Measurements from ENCODE around the gene PITHD1.
"Not testable (repeated sequence)": the region's sequence is repeated elsewhere in the genome, so short reads cannot be mapped to it uniquely, and the experiment has no call there.

PITHD1 gene

DNA sequence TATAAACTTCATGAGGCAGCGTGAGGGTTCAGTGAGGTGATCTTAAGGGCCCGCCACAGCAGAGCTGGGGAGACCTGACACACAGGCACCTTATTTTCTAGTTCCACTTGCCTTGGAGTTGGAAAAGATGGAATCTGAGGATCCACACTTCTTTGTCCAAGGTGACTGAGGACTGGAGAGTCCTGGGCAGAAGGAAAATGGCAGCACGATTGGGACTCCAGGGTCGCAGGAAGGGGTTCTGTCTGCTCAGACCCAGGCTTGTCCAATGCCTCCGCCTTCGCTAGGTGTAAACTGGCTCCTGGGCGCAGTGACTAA, 21.0 kb downstream of the PITHD1 start:
- Mint-ChIP-seq H3K27ac (peak overlapping the region; percentile 90), H3K36me3 (peaks cover 32% of the 10 kb centered on the region), H3K4me1 (peaks cover 24% of the 10 kb centered on the region), H3K9me3 (no peaks in the 10 kb centered on the region), H3K4me3 (peak overlapping the region; percentile 93), H3K27me3 (no peaks in the 10 kb centered on the region)
- DNase-seq = no peak
- CTCF ChIA-PET = interaction anchor here (0.6 to 1.6 kb wide), 4 partner anchors 25 to 117 kb away, joined by 4 to 7 read pairs (median 4); no protein-coding TSS in a partner anchor

GRCh38 chr1:23799570-23800399, 21.6 kb downstream of the PITHD1 start:
- no peaks in the 10 kb centered on the region for H3K27me3 Mint-ChIP-seq
- H3K9me3 Mint-ChIP-seq = no peaks in the 10 kb centered on the region
- CTCF ChIA-PET = interaction anchor here (0.6 to 1.6 kb wide), 5 partner anchors 22 to 117 kb away, joined by 3 to 7 read pairs (median 4); partner anchors contain the start of gene PITHD1
- peaks cover 24% of the 10 kb centered on the region for H3K4me1 Mint-ChIP-seq
- peak overlapping the region; percentile 90 for H3K27ac Mint-ChIP-seq
- peaks cover 32% of the 10 kb centered on the region for H3K36me3 Mint-ChIP-seq
- peak overlapping the region; percentile 93 for H3K4me3 Mint-ChIP-seq
- peak; percentile 50 for DNase-seq

DNA sequence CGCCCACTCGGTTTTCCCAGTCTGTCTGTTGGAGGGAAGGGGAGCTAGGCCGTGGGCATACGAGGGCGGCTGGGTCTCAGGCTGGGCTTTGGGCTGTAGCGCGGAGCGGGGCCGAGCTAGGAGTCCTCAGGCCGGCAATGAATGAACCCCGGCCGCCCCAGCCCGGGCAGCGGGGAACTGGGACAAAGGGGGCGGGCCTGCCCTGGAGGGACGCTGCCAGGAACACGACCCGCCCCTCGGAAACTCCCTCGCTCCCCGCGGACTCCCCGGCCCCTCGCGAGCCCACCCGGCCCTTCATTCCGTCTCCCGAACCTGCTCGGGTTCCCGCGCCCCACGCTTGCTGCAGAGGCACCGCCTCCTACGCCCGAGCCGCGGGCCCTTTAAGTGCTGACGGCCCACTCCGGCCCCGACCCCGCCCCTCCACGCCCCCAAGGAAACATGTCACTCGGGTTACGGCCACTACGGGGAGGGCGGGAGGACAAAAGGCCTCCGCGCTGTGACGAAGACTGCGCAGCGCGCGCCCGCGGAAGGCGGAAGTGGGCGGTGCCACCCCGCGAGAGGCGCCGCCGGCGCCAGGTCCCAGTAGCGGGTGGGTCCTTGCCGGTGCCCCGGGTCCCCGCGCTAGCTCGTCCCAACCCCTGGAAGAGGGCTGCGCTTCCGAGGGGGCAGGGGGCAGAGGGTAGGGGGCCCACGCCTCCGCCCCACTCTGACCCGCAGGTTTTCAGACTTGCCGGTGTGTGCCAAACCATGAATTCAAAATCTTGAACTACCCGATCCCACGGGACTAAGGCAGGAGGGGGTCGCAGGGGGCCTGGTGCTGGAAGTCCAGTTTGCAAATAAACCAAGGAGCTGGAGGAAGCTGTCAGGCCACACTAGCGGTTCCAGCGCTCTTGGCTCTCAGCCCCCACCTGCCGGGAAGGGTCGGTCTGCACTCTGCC, 22.5 kb downstream of the PITHD1 start, which contains the start of gene GALE:
Gene GALE, minus strand, starts transcription at position 355 of the 938 bp plus-strand sequence. CDS start 1,747 bp downstream, outside the sequence.
- CTCF ChIA-PET = interaction anchor here (1.5 to 2.1 kb wide), 4 partner anchors 10 to 29 kb away, joined by 3 to 8 read pairs (median 7); partner anchors contain the start of gene PITHD1
- peak; percentile 98 for DNase-seq
- H3K36me3 Mint-ChIP-seq = peaks cover 29% of the 10 kb centered on the region
- H3K4me1 Mint-ChIP-seq = peaks cover 24% of the 10 kb centered on the region
- peak within 1 kb of the TSS; percentile 90 for H3K27ac Mint-ChIP-seq
- no peaks in the 10 kb centered on the region for H3K27me3 Mint-ChIP-seq
- no peaks in the 10 kb centered on the region for H3K9me3 Mint-ChIP-seq
- peak within 1 kb of the TSS; percentile 93 for H3K4me3 Mint-ChIP-seq

GRCh38 chr1:23801338-23801748, 23.1 kb downstream of the PITHD1 start:
- H3K4me3 Mint-ChIP-seq = peak overlapping the region; percentile 93
- H3K27ac Mint-ChIP-seq = peak overlapping the region; percentile 90
- peaks cover 24% of the 10 kb centered on the region for H3K4me1 Mint-ChIP-seq
- no peaks in the 10 kb centered on the region for H3K9me3 Mint-ChIP-seq
- no peak for DNase-seq
- no peaks in the 10 kb centered on the region for H3K27me3 Mint-ChIP-seq
- H3K36me3 Mint-ChIP-seq = peaks cover 29% of the 10 kb centered on the region
- CTCF ChIA-PET = interaction anchor here (1.5 to 2.1 kb wide), 3 partner anchors 9 to 30 kb away, joined by 3 to 8 read pairs (median 7); partner anchors contain the start of gene PITHD1

GRCh38 chr1:23801876-23802275, 23.7 kb downstream of the PITHD1 start:
- Mint-ChIP-seq H3K9me3 (no peaks in the 10 kb centered on the region), H3K27me3 (no peaks in the 10 kb centered on the region), H3K36me3 (peaks cover 27% of the 10 kb centered on the region), H3K4me3 (peak overlapping the region; percentile 93), H3K4me1 (peaks cover 24% of the 10 kb centered on the region), H3K27ac (no peak overlapping the region)
- CTCF ChIA-PET = interaction anchor here (1.1 to 2.1 kb wide), 4 partner anchors 9 to 115 kb away, joined by 3 to 8 read pairs (median 6); no protein-coding TSS in a partner anchor
- DNase-seq = no peak

DNA sequence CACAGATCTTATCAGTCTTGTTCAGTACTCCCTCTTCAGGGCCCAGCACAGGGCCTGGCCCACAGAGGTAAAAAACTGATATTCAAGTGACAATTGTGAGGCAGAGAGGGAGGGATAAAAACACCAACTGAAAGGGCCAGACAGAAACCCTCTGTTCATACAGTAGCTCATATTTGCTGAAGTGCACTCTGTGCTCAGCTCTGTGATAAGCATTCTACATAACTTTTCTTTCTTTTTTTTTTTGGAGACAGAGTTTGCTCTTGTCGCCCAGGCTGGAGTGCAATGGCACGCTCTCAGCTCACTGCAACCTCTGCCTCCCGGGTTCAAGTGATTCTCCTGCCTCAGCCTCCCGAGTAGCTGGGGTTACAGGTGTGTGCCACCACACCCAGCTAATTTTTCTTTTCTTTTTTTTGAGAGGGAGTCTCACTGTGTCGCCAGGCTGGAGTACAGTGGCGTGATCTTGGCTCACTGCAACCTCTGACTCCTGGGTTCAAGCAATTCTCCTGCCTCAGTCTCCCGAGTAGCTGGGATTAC, 24.7 kb downstream of the PITHD1 start:
- CTCF ChIA-PET = interaction anchor here (1.1 to 2.1 kb wide), 3 partner anchors 8 to 114 kb away, joined by 3 to 8 read pairs (median 4); no protein-coding TSS in a partner anchor
- peaks cover 30% of the 10 kb centered on the region for H3K4me1 Mint-ChIP-seq
- H3K27me3 Mint-ChIP-seq, H3K9me3 Mint-ChIP-seq, DNase-seq: not testable (repeated sequence)
- peak overlapping the region; percentile 58 for H3K27ac Mint-ChIP-seq
- H3K4me3 Mint-ChIP-seq = peak overlapping the region; percentile 32
- peaks cover 28% of the 10 kb centered on the region for H3K36me3 Mint-ChIP-seq

DNA sequence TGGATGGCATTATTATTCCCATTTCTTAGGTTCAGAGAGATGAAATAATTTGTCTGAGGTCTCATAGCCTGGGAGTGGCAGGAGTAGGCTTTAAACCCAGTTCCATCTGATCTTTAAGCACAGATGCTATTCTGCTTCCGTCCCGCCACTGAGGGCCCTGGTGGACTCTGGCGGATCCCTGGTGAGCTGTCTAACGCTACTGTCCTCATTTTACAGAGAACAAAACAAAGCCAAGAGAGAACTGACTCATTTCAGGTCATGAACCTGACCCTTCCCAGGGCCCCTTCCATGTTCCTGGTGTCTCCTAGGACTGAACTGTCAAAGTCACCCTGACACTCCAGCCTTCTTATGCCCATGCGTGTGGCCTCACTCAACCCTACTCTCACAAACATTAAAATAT, 25.5 kb downstream of the PITHD1 start:
- Mint-ChIP-seq H3K9me3 (no peaks in the 10 kb centered on the region), H3K4me3 (no peak overlapping the region), H3K27ac (peak overlapping the region; percentile 37), H3K4me1 (peaks cover 28% of the 10 kb centered on the region), H3K36me3 (peaks cover 24% of the 10 kb centered on the region), H3K27me3 (no peaks in the 10 kb centered on the region)
- CTCF ChIA-PET = interaction anchor here (0.6 kb wide), 1 partner anchor 20 kb away, joined by 4 read pairs; no protein-coding TSS in a partner anchor
- DNase-seq = no peak

DNA sequence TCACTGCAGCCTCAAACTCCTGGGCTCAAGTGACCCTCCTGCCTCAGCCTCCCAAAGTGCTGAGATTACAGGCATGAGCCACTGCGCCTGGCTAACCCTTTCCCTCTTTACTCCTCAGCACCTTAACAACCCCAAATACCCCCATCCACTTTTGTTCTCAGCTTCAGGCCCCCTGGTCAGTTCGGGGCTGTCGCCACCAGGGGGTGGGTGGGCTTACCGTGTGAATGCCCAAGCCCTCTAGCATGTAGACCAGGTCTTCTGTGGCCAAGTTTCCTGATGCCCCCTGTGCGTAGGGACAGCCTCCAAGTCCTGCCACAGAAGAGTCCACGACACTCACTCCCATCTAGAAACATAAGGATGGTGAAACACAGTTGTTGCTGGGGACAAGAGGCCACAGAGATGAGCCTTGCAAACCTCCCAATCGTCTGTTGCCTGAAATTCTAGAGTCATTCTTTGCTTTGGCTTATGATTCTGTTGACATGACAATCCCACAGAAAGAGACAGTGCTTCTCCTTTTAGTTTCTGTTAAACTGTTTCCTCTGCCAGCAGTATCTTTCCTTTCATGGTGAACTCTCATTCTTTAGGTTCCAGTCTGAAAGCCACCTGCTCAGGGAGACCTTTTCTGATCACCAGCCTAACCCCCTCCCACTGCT, 26.1 kb downstream of the PITHD1 start:
- H3K4me1 Mint-ChIP-seq = peaks cover 21% of the 10 kb centered on the region
- H3K36me3 Mint-ChIP-seq = peaks cover 22% of the 10 kb centered on the region
- H3K4me3 Mint-ChIP-seq = no peak overlapping the region
- no peaks in the 10 kb centered on the region for H3K27me3 Mint-ChIP-seq
- no peak overlapping the region for H3K27ac Mint-ChIP-seq
- CTCF ChIA-PET = interaction anchor here (0.6 kb wide), 1 partner anchor 20 kb away, joined by 4 read pairs; no protein-coding TSS in a partner anchor
- H3K9me3 Mint-ChIP-seq = no peaks in the 10 kb centered on the region
- DNase-seq = no peak

GRCh38 chr1:23805025-23805424, 26.8 kb downstream of the PITHD1 start:
- CTCF ChIA-PET = interaction anchor here (1.4 kb wide), 1 partner anchor 33 kb away, joined by 3 read pairs; no protein-coding TSS in a partner anchor
- Mint-ChIP-seq H3K36me3 (peaks cover 22% of the 10 kb centered on the region), H3K4me1 (peaks cover 21% of the 10 kb centered on the region), H3K27me3 (no peaks in the 10 kb centered on the region), H3K27ac (no peak overlapping the region), H3K9me3 (no peaks in the 10 kb centered on the region), H3K4me3 (no peak overlapping the region)
- DNase-seq = no peak

DNA sequence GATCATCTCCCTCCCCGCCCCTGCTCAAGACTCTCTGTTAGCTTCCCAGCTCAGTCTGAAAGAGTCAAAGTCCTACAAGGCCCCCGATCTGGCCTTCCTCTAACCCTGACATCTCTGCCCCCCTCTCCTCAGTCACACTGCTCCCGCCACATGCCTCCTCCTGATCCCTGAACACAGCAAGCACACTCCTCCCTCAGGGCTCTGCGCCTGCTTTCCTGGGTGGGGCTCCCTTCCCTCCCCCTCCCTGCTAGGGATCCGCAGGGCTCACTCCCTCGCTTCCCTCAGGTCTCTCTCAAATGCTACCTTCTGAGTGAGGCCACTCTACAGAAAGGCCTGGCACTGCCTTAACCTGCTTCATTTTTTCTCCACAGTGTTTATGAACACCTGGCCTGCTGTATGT, 28.1 kb downstream of the PITHD1 start:
- no peak for DNase-seq
- Mint-ChIP-seq H3K4me1 (peaks cover 25% of the 10 kb centered on the region), H3K36me3 (peaks cover 24% of the 10 kb centered on the region), H3K4me3 (no peak overlapping the region), H3K27me3 (no peaks in the 10 kb centered on the region), H3K27ac (no peak overlapping the region), H3K9me3 (no peaks in the 10 kb centered on the region)
- CTCF ChIA-PET = interaction anchor here (1.3 to 7.5 kb wide), 3 partner anchors 11 to 111 kb away, joined by 3 to 81 read pairs (median 4); no protein-coding TSS in a partner anchor

DNA sequence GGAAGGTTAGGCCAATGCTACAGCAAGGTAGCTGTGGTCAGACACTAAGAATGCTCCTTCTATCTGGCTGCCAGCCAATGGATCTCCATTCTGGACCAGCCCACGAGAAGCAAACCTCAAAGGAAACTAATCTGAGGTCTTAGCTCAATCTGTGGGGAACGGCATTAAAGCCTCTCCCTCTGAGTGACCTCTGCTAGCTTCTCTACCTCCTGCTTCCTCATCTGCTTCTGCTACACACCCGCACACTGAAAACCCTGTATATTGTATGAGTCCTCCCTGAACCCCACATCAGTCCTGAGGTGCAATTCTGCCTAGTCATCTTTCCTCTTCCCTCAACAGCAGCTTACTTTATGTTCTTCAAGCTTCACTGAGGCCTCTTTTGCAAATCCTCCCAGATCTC, 29.2 kb downstream of the PITHD1 start:
- Mint-ChIP-seq H3K4me1 (peaks cover 21% of the 10 kb centered on the region), H3K27me3 (no peaks in the 10 kb centered on the region), H3K27ac (no peak overlapping the region), H3K36me3 (peaks cover 25% of the 10 kb centered on the region), H3K4me3 (no peak overlapping the region), H3K9me3 (no peaks in the 10 kb centered on the region)
- CTCF ChIA-PET = interaction anchor here (0.5 to 7.5 kb wide), 7 partner anchors 10 to 221 kb away, joined by 3 to 81 read pairs (median 4); no protein-coding TSS in a partner anchor
- DNase-seq = no peak

GRCh38 chr1:23809751-23810171, 31.5 kb downstream of the PITHD1 start:
- DNase-seq = peak; percentile 91
- no peaks in the 10 kb centered on the region for H3K27me3 Mint-ChIP-seq
- peaks cover 21% of the 10 kb centered on the region for H3K4me1 Mint-ChIP-seq
- no peak overlapping the region for H3K4me3 Mint-ChIP-seq
- no peaks in the 10 kb centered on the region for H3K9me3 Mint-ChIP-seq
- CTCF ChIA-PET = interaction anchor here (0.7 to 7.5 kb wide), 24 partner anchors 9 to 302 kb away, joined by 3 to 81 read pairs (median 6); partner anchors contain the start of genes CNR2, HMGCL, MYOM3 and PITHD1
- peaks cover 27% of the 10 kb centered on the region for H3K36me3 Mint-ChIP-seq
- H3K27ac Mint-ChIP-seq = peak overlapping the region; percentile 60
